HS-27A (cell line): ENCODE measurements around the gene BCKDHA.
"Not testable (repeated sequence)": the region's sequence is repeated elsewhere in the genome, so short reads cannot be mapped to it uniquely, and the experiment has no call there.

Source experiments
- DNase-seq: peaks from one replicate; pipeline ENCODE4 v3.0.0-alpha.2; 2012; ENCODE audit warnings: low read depth, missing footprints

BCKDHA gene

DNA sequence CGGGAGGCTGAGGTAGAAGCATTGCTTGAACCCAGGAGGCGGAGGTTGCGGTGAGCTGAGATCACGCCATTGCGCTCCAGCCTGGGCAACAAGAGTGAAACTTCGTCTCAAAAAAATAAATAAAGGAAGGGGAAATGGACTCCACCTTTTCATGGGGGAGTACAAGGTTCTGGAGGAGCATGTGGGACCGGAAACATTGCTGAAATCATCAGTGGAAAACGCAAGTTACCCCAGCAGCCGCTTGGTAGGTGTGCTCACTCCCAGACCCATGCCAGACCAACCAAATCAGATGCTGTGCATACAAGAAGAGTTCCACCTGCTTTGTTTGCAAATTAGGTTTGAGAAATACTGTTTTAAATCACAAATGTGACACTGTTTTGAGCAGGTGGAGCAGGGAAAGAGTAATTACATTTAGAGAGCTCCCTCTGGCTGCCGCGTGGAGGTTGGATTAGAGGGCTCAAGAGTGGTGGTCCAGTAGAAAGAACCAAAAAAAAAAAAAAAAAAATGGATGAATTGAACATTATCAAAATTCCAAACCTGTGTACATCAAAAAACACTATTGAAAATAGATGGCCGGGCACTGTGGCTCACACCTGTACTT lies 50.2 kb downstream of the BCKDHA start:
- DNase-seq = no peak

DNA sequence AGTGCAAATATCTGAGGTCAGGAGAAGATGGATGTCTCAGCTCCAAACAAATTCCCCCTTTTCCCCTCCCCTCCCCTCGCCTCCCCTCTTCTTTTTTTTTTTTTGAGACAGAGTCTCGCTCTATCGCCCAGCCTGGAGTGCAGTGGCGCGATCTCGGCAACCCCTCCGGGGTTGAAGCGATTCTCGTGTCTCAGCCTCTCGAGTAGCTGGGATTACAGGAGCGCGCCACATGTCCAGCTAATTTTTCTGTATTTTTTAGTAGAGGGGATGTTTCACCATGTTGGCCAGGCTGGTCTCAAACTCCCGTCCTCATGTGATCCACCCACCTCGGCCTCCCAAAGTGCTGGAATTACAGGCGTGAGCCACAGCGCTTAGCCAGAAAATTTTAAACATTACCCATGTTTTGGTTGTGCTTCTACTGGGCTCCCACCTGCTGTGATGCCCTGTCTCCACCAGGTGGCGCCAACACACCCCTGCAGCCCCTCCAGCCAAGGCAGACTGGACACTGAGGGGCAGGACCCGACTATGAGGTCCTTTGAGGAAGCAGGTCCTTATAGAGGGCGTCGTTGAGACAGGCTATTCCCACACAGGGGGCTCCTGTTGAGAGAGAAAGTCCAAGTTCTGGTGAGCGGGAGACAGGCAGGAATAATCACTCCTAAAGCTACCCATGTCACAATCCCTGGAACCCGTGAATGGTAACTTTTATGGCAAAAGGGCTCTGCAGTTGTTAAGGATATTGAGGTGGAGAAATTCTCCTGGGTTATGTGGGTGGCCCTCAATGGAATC lies 51.7 kb downstream of the BCKDHA start:
- DNase-seq = peak; percentile 47

DNA sequence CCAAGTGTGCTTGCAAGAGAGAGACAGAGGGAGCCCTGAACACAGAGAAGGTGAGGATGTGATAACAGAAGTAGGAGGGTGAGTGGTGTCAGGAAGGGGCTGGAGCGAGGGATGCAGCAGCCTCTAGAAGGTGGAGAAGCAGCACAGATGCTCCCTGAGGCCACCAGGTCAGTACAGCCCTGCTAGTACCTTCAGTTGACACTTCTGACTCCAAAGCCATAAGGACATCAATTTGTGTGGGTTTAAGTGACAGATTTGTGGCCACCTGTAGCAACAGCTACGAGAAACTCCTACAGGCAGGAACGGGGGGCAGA lies 52.2 kb downstream of the BCKDHA start:
- DNase-seq = no peak

DNA sequence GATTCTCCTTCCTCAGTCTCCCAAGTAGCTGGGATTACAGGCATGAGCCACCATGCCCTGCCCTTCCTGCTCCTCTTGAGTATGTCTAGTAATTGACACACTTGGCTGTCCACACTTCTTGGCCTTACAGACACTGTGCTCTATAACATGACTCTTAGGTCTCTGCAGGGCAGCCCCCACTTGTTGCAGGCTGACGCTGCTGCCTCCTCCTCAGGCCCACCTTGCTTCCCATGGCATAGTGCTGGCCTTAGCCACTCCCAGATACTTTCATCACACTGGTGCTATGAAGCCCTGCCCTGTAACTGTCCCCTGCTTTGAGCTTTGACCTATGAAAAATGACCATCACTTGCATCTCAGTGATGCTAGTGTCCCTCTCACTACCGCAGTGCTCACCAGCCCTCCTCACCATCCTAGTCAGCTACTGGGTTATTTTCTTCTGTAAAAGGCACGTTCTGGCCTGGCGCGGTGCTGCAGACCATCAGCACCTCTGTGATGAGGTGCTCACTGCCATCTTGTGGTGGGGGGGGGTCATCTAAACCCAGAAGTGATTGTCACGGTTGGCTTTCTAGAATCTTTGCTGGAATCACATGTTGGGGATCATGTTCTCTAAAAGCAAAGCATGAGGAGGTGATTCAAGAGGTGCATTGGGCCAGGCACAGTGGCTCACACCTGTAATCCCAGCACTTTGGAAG lies 55.1 kb downstream of the BCKDHA start:
- no peak for DNase-seq

DNA sequence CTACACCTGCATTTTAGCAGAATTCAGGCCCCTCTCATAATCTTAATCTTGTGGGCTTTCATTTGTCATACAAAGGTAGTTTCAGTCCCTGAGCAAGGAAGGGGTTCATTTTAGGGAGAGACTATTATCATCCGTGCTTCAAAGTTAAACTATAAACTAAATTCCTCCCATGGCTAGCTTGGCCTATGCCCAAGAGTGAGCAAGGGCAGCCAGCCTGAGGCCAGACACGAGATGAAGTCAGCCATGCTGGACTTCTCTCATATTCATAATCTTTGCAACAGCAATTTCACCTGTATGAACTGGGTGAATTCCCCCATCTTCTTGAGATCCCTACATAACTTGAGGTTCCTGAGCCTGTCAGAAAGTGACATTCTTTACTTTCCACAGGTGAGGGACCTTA lies 58.3 kb downstream of the BCKDHA start:
- no peak for DNase-seq

DNA sequence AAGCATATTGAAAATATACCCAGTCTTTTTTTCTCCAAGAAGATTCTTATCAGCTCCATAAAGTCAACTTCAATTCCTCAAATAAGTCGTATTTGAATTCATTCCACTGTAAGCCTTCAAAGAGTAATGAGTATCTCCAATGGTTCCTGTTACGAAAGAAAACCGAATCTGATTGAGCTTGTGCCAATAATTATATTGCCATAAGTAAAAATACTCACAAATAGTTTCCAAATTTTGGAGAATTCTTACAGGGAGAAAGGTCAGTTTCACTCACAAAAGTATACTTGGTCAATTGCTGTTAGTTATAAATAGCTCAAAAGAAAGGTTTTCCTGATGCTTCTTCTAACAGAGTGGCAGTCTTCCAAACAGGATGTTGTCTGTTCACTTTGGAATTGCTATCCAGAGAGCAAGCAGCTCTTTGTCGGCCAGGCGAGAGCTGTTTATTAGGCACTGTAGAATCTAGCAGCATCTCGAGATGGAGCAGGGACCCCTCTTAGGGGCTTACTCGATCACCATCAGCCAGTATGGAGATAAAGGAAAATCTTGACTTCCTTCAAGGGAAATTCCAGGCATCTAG lies 58.8 kb downstream of the BCKDHA start:
- no peak for DNase-seq

DNA sequence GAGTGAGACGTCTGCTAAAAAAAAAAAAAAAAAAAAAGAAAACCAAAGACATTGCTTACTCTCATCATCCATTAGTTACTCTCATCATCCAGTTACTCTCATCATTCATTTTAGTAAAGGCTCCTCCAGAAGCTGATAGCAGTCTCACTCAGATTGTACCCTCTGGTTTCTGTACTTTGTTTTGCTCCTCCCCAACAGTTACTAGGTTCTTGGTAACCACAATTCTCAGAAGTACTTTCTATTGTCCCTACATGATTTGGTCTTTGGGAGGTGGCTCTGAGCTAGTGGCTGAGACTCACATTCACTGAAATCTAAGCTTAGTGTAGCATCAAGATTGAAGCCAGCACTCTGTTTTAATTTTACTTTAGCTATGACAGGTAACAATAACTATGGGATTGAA lies 59.6 kb downstream of the BCKDHA start:
- no peak for DNase-seq

DNA sequence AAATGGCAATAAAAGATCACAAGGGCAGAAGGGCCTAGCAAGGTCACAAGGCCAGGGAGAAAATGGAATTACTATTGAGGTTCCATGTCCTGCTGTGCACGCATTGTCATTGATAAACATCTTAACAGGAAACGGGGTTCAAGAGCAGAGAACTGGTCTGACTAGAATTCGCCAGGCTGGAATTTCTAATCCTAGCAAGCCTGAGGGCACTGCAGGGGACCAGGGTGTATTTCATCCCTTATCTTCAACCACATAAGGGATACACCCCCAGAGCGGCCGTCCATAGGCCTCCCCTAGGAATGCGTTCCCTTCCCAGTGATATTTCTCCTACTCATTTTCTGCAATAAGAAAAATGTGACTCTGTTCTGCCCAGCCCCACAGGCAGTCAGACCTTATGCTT lies 64.9 kb downstream of the BCKDHA start:
- no peak for DNase-seq

DNA sequence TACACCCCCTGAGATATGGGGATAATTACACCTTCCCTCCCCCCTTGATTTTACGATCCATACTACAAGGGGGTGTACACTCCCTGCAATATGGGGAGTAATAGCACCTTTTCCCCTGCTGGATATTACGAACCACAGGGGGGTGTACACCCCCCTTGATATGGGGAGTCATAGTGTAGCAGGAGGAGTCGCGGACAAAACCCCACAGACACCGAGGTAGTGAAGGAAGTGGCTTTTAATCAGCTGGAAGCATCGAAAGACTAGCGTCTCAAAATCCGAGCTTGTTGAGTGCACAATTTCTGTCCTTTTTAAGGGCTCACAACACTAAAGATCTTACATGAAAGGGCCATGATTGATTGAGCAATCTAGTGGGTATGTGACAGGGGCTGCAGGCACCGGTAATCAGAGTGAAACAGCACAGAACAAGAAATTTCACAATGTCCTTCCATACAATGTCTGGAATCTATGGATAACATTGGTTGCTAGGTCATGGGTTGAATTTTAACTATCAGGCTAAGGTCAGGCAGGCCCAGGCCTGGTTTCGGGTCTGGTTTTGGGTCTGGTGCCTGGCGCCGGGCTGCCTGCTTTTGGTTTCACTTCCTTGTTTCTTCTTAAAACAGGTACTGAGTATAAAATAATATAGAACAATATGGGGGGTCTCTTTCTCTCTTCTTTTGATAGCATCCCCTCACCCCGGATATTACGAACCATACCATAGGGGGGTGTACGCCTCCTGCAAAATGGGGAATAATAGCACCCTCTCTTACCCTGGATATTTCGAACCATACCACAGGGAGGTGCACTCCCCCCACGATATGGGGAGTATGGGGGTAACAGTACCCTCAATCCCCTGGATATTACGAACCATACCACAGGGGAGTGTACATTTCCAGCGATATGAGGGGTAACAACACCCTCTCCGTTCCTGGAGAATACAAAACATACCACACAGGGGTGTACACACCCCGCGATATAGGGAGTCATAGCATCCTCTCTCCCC lies 65.9 kb downstream of the BCKDHA start:
- not testable (repeated sequence) for DNase-seq
